Activated CD4-positive, alpha-beta T cell treated with anti-CD3 and anti-CD28 coated beads, Interleukin-2, amount 10 ng/mL, durations not matched to agents 24 days and 14 days (primary cell): ENCODE data around the gene SH3BP4. TPM values are rescaled to one million over a fixed set of nuclear protein-coding genes. Genes with fewer than 3 reads are reported as not detected.

Experiments
- DNase-seq: peaks from one replicate; pipeline ENCODE4 v3.0.0; 2022
- H3K27ac Mint-ChIP-seq: one replicate; pipeline ENCODE4 v1.8.0; 2022; ENCODE audit warnings: mild to moderate bottlenecking, mixed read lengths
- H3K27me3 Mint-ChIP-seq: one replicate; pipeline ENCODE4 v1.8.0; 2022; ENCODE audit warnings: mixed read lengths
- H3K36me3 Mint-ChIP-seq: one replicate; pipeline ENCODE4 v1.8.0; 2022; ENCODE audit warnings: low read depth, mild to moderate bottlenecking, mixed read lengths
- H3K4me1 Mint-ChIP-seq: one replicate; pipeline ENCODE4 v1.8.0; 2021; ENCODE audit warnings: mixed read lengths
- H3K4me3 Mint-ChIP-seq: one replicate; pipeline ENCODE4 v1.8.0; 2022; ENCODE audit warnings: mild to moderate bottlenecking, moderate library complexity, mixed read lengths
- H3K9me3 Mint-ChIP-seq: one replicate; pipeline ENCODE4 v1.8.0; 2021; ENCODE audit warnings: mixed read lengths
- intact Hi-C: fragments of 100-400 bp; cut with micrococcal nuclease; formaldehyde crosslinking; loops from one replicate; pipeline ENCODE4 v1.15.1; 2023
- total RNA-seq: library from RNA; stranded (reverse); gene quantifications from 2 replicates; pipeline ENCODE4 v1.2.3, GENCODE V29; 2022

The SH3BP4 gene
- total RNA-seq, 1 donor from 2014 or later, result 0.07 TPM

DNA sequence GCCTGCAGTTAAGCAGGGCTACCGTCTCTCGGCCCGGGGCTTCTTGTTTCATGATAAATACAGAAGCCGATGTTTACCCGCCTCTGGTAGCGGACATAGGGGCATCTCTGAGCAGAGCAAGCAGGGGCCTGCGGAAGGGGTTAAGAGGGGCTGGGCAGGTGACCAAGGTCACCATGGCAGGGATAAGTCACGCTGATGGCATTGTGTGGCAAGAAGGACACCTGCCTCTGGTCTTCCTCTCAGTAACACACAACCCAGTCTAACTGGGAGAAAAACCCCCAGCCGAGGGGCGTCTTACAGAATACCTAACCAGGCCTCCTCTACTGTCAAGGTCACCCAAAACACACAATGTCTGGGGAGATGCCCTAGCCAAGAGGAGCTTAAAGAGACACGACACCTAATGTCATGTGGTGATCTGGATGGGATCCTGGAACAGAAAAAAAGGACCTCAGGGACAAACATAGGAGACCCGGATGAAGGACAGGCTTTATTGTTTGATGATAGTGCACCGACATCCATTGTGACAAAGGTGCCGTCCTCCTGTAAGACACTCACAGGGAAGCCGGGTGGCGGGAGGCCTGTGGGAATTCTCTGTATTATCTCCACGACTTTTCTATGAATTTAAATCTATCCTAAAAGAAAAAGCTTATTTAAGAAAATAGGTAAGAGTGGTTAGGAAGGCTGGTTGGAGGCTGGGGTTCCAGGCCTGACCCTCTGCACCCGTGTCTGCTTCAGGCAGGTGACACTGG, 24.8 kb downstream of the SH3BP4 start:
- intact Hi-C loops, result no loop called here
- Mint-ChIP-seq H3K4me1 (no peaks in the 10 kb centered on the region), H3K36me3 (no peaks in the 10 kb centered on the region), H3K9me3 (no peaks in the 10 kb centered on the region), H3K27me3 (no peaks in the 10 kb centered on the region), H3K27ac (no peak overlapping the region), H3K4me3 (no peak overlapping the region)
- no peak for DNase-seq

GRCh38 chr2:234977228-234977679, 25.4 kb downstream of the SH3BP4 start:
- Mint-ChIP-seq H3K27ac (no peak overlapping the region), H3K27me3 (no peaks in the 10 kb centered on the region), H3K4me3 (no peak overlapping the region), H3K36me3 (no peaks in the 10 kb centered on the region), H3K4me1 (no peaks in the 10 kb centered on the region), H3K9me3 (no peaks in the 10 kb centered on the region)
- intact Hi-C loops, result no loop called here
- DNase-seq, result no peak

- no peak overlapping the region for H3K27ac Mint-ChIP-seq
- no peaks in the 10 kb centered on the region for H3K36me3 Mint-ChIP-seq
- H3K4me1 Mint-ChIP-seq, result no peaks in the 10 kb centered on the region
- no peaks in the 10 kb centered on the region for H3K27me3 Mint-ChIP-seq
- no peak overlapping the region for H3K4me3 Mint-ChIP-seq
- H3K9me3 Mint-ChIP-seq, result no peaks in the 10 kb centered on the region
- no peak for DNase-seq
- intact Hi-C loops, result no loop called here
Observed at GRCh38 chr2:234978466-234979203, 26.8 kb downstream of the SH3BP4 start.

DNA sequence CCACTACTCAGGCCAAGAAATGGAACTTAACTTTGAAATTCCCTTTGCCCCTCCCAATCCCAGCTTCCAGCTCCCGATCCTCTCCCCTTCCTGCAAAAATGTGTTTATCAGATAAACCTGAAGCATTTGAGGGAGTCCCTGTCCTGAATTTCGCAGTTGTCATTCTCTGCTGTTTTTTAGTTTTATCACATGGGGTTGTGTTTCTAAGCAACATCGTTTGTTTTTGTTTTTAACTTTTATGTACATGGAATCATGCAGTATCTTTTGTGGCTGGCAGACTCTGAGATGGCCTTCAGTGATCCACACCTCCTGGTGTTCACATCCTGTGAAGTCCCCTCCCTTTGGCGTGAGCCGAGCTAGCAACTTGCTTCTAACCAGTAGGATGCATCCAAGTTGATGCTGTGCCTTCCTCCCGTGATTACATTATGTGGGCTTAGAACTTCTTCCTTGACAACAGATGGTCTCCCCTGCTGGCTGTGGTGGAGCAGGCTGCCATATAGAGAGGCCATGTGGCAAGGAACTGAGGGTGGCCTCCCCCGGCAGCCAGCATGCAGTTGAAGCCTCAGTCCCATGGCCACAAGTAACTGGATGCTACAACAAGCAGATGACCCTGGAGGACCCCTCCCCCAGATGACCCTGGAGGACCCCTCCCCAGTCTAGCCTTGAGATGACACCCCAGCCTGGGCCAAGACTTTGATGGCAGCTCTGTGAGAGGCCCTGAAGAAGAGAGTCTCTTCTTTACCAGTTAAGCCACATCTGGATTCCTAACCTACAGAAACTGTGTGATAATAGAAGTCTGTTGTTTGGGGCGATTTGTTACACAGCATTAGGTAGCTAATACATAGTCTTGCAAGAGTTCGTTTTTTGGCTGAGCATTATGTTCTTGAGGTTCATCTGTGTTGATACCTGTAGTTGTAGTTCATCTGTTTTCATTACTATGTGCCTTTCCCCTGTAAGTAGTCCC, 27.7 kb downstream of the SH3BP4 start:
- H3K27me3 Mint-ChIP-seq, result no peaks in the 10 kb centered on the region
- H3K9me3 Mint-ChIP-seq, result no peaks in the 10 kb centered on the region
- H3K4me3 Mint-ChIP-seq, result no peak overlapping the region
- no peaks in the 10 kb centered on the region for H3K4me1 Mint-ChIP-seq
- intact Hi-C loops, result no loop called here
- no peaks in the 10 kb centered on the region for H3K36me3 Mint-ChIP-seq
- no peak overlapping the region for H3K27ac Mint-ChIP-seq
- DNase-seq, result no peak

DNA sequence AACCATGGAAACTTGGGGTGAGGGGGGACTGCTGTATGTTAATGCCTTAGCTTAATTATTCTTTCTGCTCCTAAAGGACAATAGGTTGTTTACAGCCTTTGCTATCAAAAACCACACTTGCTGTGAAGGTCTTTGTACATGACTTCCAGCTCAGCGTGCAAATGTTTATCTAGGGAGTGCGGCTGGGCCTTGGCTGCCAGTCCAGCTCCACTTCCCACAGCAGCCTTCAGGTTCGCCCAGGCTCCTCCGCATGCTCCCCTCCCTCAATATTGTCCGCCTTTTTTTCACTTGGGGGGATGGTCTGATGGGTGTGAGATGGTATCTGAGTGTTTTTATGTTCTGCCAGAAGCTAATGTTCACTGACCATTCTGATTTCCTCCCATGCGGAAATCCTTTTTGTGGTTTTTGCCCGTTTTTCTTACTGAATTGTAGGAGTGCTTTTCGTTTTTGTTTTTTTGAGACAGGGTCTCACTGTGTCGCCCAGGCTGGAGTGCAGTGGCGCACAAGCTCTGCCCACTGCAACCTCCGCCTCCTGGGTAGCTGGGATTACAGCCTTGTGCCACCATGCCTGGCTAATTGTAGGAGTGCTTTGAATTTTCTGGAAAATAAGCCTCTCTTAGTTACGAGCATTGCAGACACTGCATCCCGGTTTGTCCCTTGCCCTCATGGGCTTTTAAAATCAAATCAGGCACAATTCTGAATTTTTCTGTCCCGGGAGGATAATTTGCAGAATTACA, 28.8 kb downstream of the SH3BP4 start:
- no peak for DNase-seq
- H3K4me3 Mint-ChIP-seq, result no peak overlapping the region
- H3K27ac Mint-ChIP-seq, result no peak overlapping the region
- H3K36me3 Mint-ChIP-seq, result no peaks in the 10 kb centered on the region
- intact Hi-C loops, result no loop called here
- H3K4me1 Mint-ChIP-seq, result no peaks in the 10 kb centered on the region
- no peaks in the 10 kb centered on the region for H3K27me3 Mint-ChIP-seq
- no peaks in the 10 kb centered on the region for H3K9me3 Mint-ChIP-seq

DNA sequence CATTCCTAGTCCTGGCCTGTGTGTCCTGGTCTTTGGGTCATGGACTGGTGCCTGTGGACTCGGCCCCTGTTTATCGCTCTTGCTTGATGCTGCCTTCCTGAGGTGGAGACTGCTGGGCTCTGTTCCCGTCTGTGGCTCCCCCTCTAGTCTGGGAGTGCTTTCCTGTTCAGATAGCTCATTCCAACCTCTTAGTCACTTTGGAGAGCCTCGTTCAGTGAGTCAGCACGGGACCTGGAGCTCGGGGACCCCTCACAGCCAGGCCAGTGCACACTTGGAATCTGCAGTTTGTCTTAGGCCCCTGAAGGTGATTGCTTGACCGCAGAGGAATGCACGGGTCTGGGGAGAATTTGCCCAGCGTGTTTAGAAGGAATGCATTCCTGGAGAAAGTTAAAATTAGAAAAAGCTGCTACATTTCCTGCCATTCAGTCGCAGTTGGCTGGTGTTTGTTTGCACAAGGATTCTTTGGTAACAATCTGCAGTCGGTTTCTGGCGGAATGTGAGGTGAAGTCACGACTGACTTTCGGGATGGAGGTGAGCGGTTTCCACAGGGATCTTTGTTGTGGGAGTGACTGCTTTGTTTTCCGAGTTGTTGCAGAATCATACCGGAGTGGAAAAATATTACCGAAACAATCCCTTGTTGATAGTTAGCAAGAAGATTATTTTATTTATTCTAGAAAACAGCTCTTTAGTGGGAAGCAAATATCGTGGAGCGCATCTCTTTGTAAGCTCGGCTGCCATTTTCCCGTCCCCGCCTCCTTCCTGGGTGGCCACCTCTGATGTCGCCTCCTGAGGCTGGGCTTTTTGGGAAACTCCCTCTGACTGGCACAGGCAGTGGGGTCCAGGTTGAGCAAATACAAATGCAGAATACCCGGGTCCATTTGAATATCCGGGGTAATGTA, 29.6 kb downstream of the SH3BP4 start:
- no peak for DNase-seq
- Mint-ChIP-seq H3K27ac (no peak overlapping the region), H3K36me3 (no peaks in the 10 kb centered on the region), H3K9me3 (no peaks in the 10 kb centered on the region), H3K27me3 (no peaks in the 10 kb centered on the region), H3K4me1 (no peaks in the 10 kb centered on the region), H3K4me3 (no peak overlapping the region)
- intact Hi-C loops, result no loop called here

- H3K27ac Mint-ChIP-seq, result no peak overlapping the region
- intact Hi-C loops, result no loop called here
- no peaks in the 10 kb centered on the region for H3K9me3 Mint-ChIP-seq
- H3K36me3 Mint-ChIP-seq, result no peaks in the 10 kb centered on the region
- no peaks in the 10 kb centered on the region for H3K4me1 Mint-ChIP-seq
- no peak for DNase-seq
- H3K4me3 Mint-ChIP-seq, result no peak overlapping the region
- H3K27me3 Mint-ChIP-seq, result no peaks in the 10 kb centered on the region
Observed at GRCh38 chr2:234982096-234982834, 30.4 kb downstream of the SH3BP4 start.

- no peak for DNase-seq
- Mint-ChIP-seq H3K4me1 (no peaks in the 10 kb centered on the region), H3K36me3 (no peaks in the 10 kb centered on the region), H3K27me3 (no peaks in the 10 kb centered on the region), H3K4me3 (no peak overlapping the region), H3K27ac (no peak overlapping the region), H3K9me3 (peaks cover 3% of the 10 kb centered on the region)
- intact Hi-C loops, result no loop called here
Observed at GRCh38 chr2:234983011-234983726, 31.4 kb downstream of the SH3BP4 start.

DNA sequence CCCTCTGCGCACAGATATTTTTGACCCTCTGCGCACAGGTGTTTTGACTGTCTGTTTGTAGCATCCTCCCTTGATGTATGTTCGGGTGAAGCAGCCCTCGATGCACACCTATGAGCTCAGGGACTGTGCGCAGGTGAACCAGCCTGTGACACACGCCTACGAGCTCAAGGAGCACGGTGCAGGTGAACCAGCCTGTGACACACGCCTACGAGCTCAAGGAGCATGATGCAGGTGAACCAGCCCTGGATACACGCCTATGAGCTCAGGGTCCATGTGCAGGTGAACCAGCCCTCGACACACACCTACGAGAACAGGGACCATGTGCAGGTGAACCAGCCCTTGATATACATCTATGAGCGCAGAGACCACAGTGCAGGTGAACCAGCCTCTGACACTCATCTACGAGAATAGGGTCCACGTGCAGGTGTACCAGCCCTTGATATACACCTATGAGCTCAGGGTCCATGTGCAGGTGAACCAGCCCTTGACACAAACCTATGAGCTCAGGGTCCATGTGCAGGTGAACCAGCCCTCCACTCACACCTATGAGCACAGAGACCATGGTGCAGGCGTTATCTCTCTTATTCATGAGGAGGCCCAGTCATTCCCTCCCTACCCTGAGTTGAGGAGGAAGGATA, 33.9 kb downstream of the SH3BP4 start:
- H3K36me3 Mint-ChIP-seq, result no peaks in the 10 kb centered on the region
- DNase-seq, result no peak
- H3K4me1 Mint-ChIP-seq, result no peaks in the 10 kb centered on the region
- intact Hi-C loops, result no loop called here
- H3K27ac Mint-ChIP-seq, result no peak overlapping the region
- no peaks in the 10 kb centered on the region for H3K27me3 Mint-ChIP-seq
- peaks cover 3% of the 10 kb centered on the region for H3K9me3 Mint-ChIP-seq
- H3K4me3 Mint-ChIP-seq, result no peak overlapping the region

DNA sequence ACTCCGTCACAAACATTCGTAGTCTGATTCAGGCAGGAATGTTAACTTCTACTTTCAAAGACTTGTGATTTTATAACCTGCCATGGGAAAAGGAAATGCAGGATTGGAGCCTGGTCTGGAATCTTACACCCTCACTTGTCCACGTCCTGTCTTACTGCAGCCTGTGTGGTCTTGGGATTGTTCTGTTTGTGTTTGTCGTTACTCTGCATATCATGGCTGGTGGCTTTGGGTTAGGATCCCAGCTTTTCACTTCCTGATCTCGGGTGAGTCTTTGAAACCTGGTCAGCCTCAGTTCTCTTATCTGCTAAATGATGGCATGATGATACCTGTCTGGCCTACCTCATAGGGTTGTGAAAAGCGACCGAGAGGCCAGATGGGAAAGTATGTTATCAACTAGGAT, 34.6 kb downstream of the SH3BP4 start:
- no peak for DNase-seq
- Mint-ChIP-seq H3K4me3 (no peak overlapping the region), H3K36me3 (no peaks in the 10 kb centered on the region), H3K27ac (no peak overlapping the region), H3K27me3 (no peaks in the 10 kb centered on the region), H3K4me1 (no peaks in the 10 kb centered on the region), H3K9me3 (peaks cover 3% of the 10 kb centered on the region)
- intact Hi-C loops, result no loop called here

GRCh38 chr2:234986876-234987720, 35.3 kb downstream of the SH3BP4 start:
- no peaks in the 10 kb centered on the region for H3K27me3 Mint-ChIP-seq
- no peaks in the 10 kb centered on the region for H3K4me1 Mint-ChIP-seq
- H3K27ac Mint-ChIP-seq, result no peak overlapping the region
- intact Hi-C loops, result no loop called here
- DNase-seq, result no peak
- H3K4me3 Mint-ChIP-seq, result no peak overlapping the region
- peaks cover 3% of the 10 kb centered on the region for H3K9me3 Mint-ChIP-seq
- H3K36me3 Mint-ChIP-seq, result no peaks in the 10 kb centered on the region
